Fibroblast of lung (primary cell): ENCODE data around the gene TRIM62. TPM values are rescaled to one million over a fixed set of nuclear protein-coding genes. Genes with fewer than 3 reads are reported as not detected.

ENCODE experiments used
- DNase-seq, 2 donors: peaks; one replicate each; pipeline versions ENCODE4 v3.0.0 to v3.0.0-alpha.2; 2010; ENCODE audit warnings: low read depth in 2 of 2
- H2AFZ ChIP-seq: 2 replicates; pipeline ENCODE4 v1.5.1; 2012; ENCODE audit warnings: low read length, control low read depth, inconsistent platforms
- H3K27ac ChIP-seq: 2 replicates; pipeline ENCODE4 v1.5.1; 2011; ENCODE audit warnings: low read length, control low read depth; ENCODE audit not compliant: insufficient read depth
- H3K27me3 ChIP-seq: 2 replicates; pipeline ENCODE4 v1.5.1; 2011; ENCODE audit warnings: mild to moderate bottlenecking, low read length; ENCODE audit not compliant: control insufficient read depth, insufficient read depth
- H3K36me3 ChIP-seq: 2 replicates; pipeline ENCODE4 v1.5.1; 2011; ENCODE audit warnings: low read length; ENCODE audit not compliant: control insufficient read depth, insufficient read depth
- H3K4me1 ChIP-seq: 2 replicates; pipeline ENCODE4 v1.5.1; 2011; ENCODE audit warnings: low read length; ENCODE audit not compliant: control insufficient read depth, insufficient read depth; ENCODE audit errors: extremely low read depth
- H3K4me2 ChIP-seq: 2 replicates; pipeline ENCODE4 v1.5.1; 2011; ENCODE audit warnings: low read length, control low read depth; ENCODE audit not compliant: insufficient read depth; ENCODE audit errors: extremely low read depth
- H3K4me3 ChIP-seq, 4 experiments: fragments of 200-600 bp in 1 of 4; sonication (generic) in 1 of 4; replicated peaks in 1 of 4; 2 replicates each; pipeline ENCODE4 v1.5.1; 2011 to 2016; ENCODE audit warnings: low read length in 4 of 4, low read depth in 3 of 4, mild to moderate bottlenecking in 3 of 4, control low read depth in 2 of 4, inconsistent platforms in 1 of 4, mixed read lengths in 1 of 4; ENCODE audit not compliant: insufficient read depth in 1 of 4; ENCODE audit errors: control extremely low read depth in 1 of 4
- H3K79me2 ChIP-seq: 2 replicates; pipeline ENCODE4 v1.5.1; 2012; ENCODE audit warnings: mild to moderate bottlenecking, low read length, inconsistent platforms; ENCODE audit not compliant: control insufficient read depth, insufficient read depth
- H3K9ac ChIP-seq: 2 replicates; pipeline ENCODE4 v1.5.1; 2011; ENCODE audit warnings: mild to moderate bottlenecking, low read length, control low read depth; ENCODE audit not compliant: insufficient read depth
- H3K9me3 ChIP-seq: 2 replicates; pipeline ENCODE4 v1.5.1; 2012; ENCODE audit warnings: low read depth, low read length; ENCODE audit not compliant: control insufficient read depth, insufficient read depth
- H4K20me1 ChIP-seq: 2 replicates; pipeline ENCODE4 v1.5.1; 2011; ENCODE audit warnings: low read length; ENCODE audit not compliant: control insufficient read depth, insufficient read depth; ENCODE audit errors: extremely low read depth
- EZH2 ChIP-seq: IDR thresholded peaks from 2 replicates; pipeline ENCODE4 v1.5.1; 2012; ENCODE audit warnings: low read length, control low read depth, mild to moderate bottlenecking; ENCODE audit errors: missing control alignments
- polyA plus RNA-seq, 2 donors: library from polyadenylated mRNA; depleted of rRNA in 1 of 2; stranded (reverse) in 1 of 2; unstranded in 1 of 2; fragments of >200 nt; gene quantifications; 2 replicates each; pipeline ENCODE4 v1.2.1, GENCODE V29; 2011 to 2012; ENCODE audit warnings: missing spikeins in 1 of 2
- total RNA-seq: library from RNA; depleted of rRNA; stranded (reverse); fragments of >200 nt; gene quantifications from 2 replicates; pipeline ENCODE4 v1.2.1, GENCODE V29; 2014
- TF ChIP-seq, protein P1 (sequence below), 2 donors: IDR thresholded peaks in 1 of 2; conservative IDR thresholded peaks in 1 of 2; 1 replicate in 1 of 2; 2 replicates in 1 of 2; pipeline ENCODE4 v1.5.1; 2011 to 2012; ENCODE audit warnings: low read length in 2 of 2, control low read depth in 1 of 2, inconsistent platforms in 1 of 2, low read depth in 1 of 2, mild to moderate bottlenecking in 1 of 2

Gene TRIM62
- total and polyA plus RNA-seq, 2 donors (not counting 1 experiment from before 2014, with no cell fraction given), result 1.8 to 2.4 TPM

DNA sequence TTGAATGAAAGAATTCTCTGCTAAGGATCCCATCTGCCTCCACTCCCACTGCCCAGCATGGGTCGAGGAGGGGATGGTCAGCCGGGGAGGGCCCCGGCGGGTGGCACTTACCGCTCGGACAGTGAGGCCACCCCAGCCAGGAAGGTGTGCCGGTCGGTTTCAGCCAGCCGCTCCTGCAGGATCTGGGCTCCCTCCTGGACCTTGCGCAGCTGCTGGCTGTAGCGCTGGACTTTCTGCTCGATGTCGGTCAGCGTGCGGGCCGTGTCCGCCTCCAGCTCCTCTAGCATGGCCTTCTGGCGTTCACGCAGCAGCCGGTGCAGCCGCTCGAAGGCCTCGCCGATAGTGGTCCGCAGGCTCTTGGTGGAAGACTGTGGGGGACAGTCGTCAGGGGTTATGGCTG, 22.3 kb downstream of the TRIM62 start:
- TF ChIP-seq, protein P1, sequence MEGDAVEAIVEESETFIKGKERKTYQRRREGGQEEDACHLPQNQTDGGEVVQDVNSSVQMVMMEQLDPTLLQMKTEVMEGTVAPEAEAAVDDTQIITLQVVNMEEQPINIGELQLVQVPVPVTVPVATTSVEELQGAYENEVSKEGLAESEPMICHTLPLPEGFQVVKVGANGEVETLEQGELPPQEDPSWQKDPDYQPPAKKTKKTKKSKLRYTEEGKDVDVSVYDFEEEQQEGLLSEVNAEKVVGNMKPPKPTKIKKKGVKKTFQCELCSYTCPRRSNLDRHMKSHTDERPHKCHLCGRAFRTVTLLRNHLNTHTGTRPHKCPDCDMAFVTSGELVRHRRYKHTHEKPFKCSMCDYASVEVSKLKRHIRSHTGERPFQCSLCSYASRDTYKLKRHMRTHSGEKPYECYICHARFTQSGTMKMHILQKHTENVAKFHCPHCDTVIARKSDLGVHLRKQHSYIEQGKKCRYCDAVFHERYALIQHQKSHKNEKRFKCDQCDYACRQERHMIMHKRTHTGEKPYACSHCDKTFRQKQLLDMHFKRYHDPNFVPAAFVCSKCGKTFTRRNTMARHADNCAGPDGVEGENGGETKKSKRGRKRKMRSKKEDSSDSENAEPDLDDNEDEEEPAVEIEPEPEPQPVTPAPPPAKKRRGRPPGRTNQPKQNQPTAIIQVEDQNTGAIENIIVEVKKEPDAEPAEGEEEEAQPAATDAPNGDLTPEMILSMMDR (conservative IDR thresholded peaks at IDR 0.05 in 1 of 2, IDR thresholded peaks at IDR 0.05 in 1 of 2; ENCODE audit: low read depth in 1 of 2, low read length in 2 of 2), result no peak
- no peak for TF ChIP-seq EZH2
- no peaks in the 10 kb centered on the region for H3K9me3 ChIP-seq
- no peak overlapping the region for H3K27ac ChIP-seq
- no peak for DNase-seq
- H3K4me2 ChIP-seq, result no peak overlapping the region
- H4K20me1 ChIP-seq, result no peaks in the 10 kb centered on the region
- H3K79me2 ChIP-seq, result no peaks in the 10 kb centered on the region
- peaks cover 4% of the 10 kb centered on the region for H3K36me3 ChIP-seq
- H2AFZ ChIP-seq, result no peak overlapping the region
- H3K4me1 ChIP-seq, result peaks cover 7% of the 10 kb centered on the region
- no peak overlapping the region for H3K4me3 ChIP-seq
- H3K9ac ChIP-seq, result no peak overlapping the region
- H3K27me3 ChIP-seq, result no peaks in the 10 kb centered on the region

DNA sequence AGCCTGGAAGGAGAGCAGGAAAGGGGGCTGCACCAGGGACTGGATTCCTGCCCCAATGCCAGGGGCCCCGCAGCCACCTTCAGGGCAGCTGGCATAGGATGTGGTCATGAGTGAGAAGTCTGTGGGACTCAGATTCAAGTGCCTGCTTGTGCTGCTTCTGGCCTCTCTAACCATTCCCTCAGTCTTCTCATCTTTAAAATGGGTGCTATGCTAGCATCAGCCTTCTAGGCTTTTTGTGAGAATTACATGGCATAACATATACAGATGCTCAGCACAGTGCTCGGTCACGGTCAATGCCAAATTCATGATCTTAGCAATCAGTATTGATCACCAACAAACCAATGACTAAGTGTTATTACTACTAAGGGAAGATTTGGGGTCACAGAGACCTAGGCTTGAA, 23.5 kb downstream of the TRIM62 start:
- DNase-seq, result no peak
- Histone ChIP-seq H3K9ac (no peak overlapping the region), H3K4me3 (no peak overlapping the region), H2AFZ (no peak overlapping the region), H3K4me1 (peaks cover under 1% of the 10 kb centered on the region), H4K20me1 (no peaks in the 10 kb centered on the region), H3K79me2 (no peaks in the 10 kb centered on the region), H3K36me3 (peaks cover 4% of the 10 kb centered on the region), H3K27ac (no peak overlapping the region), H3K27me3 (no peaks in the 10 kb centered on the region), H3K4me2 (no peak overlapping the region), H3K9me3 (no peaks in the 10 kb centered on the region)
- TF ChIP-seq EZH2, result no peak
- TF ChIP-seq, protein P1 (conservative IDR thresholded peaks at IDR 0.05 in 1 of 2, IDR thresholded peaks at IDR 0.05 in 1 of 2; ENCODE audit: low read depth in 1 of 2, low read length in 2 of 2), result no peak

DNA sequence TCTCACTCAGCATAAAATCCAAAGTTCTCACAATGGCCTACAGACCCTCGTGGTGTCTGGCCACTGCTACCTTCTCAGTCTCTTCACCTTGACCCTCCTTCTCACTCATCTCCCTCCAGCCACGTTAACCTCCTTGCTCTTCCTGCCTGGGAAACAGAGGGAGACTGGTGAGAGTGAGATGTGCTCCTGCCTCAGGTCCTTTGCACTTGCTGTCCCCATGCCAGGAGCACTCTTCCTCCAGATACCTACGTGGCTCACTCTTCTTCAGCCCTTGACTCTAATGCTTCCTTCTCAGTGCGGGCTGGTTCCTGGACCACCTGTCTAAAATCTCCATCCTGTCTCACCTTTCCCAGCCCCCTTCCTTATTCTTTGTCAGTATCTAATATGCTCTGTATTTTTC, 24.7 kb downstream of the TRIM62 start:
- TF ChIP-seq, protein P1 (conservative IDR thresholded peaks at IDR 0.05 in 1 of 2, IDR thresholded peaks at IDR 0.05 in 1 of 2; ENCODE audit: low read depth in 1 of 2, low read length in 2 of 2), result no peak
- no peak for TF ChIP-seq EZH2

More for the DNA sequence above, 24.7 kb downstream of the TRIM62 start:
- Histone ChIP-seq H4K20me1 (no peaks in the 10 kb centered on the region), H3K9me3 (no peaks in the 10 kb centered on the region), H3K4me1 (no peaks in the 10 kb centered on the region), H3K9ac (no peak overlapping the region), H3K4me2 (no peak overlapping the region), H3K27me3 (no peaks in the 10 kb centered on the region), H2AFZ (no peak overlapping the region), H3K79me2 (no peaks in the 10 kb centered on the region), H3K27ac (no peak overlapping the region), H3K36me3 (peaks cover 4% of the 10 kb centered on the region), H3K4me3 (no peak overlapping the region)
- DNase-seq, result no peak
